ENCODE results near the gene SPTBN1.

SPTBN1 gene

DNA sequence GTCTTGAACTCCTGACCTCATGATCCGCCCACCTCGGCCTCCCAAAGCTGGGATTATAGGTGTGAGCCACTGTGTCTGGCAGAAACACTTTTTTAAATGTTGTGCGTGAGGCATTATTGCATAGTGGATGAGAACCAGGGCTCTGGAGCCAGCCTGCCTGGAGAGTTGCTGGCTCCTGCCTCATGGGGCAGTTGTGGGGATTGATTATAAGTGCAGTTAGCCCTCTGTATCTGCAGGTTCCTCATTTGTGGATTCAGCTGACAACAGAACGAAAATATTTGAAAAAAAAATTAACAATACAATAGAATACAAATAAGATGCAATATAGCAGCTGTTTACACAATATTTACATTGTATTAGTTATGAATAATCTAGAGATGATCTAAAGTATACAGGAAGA is 137.9 kb downstream of the SPTBN1 start:
- TF ChIP-seq, protein P1, sequence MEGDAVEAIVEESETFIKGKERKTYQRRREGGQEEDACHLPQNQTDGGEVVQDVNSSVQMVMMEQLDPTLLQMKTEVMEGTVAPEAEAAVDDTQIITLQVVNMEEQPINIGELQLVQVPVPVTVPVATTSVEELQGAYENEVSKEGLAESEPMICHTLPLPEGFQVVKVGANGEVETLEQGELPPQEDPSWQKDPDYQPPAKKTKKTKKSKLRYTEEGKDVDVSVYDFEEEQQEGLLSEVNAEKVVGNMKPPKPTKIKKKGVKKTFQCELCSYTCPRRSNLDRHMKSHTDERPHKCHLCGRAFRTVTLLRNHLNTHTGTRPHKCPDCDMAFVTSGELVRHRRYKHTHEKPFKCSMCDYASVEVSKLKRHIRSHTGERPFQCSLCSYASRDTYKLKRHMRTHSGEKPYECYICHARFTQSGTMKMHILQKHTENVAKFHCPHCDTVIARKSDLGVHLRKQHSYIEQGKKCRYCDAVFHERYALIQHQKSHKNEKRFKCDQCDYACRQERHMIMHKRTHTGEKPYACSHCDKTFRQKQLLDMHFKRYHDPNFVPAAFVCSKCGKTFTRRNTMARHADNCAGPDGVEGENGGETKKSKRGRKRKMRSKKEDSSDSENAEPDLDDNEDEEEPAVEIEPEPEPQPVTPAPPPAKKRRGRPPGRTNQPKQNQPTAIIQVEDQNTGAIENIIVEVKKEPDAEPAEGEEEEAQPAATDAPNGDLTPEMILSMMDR (IDR thresholded peaks at IDR 0.05) = no peak

DNA sequence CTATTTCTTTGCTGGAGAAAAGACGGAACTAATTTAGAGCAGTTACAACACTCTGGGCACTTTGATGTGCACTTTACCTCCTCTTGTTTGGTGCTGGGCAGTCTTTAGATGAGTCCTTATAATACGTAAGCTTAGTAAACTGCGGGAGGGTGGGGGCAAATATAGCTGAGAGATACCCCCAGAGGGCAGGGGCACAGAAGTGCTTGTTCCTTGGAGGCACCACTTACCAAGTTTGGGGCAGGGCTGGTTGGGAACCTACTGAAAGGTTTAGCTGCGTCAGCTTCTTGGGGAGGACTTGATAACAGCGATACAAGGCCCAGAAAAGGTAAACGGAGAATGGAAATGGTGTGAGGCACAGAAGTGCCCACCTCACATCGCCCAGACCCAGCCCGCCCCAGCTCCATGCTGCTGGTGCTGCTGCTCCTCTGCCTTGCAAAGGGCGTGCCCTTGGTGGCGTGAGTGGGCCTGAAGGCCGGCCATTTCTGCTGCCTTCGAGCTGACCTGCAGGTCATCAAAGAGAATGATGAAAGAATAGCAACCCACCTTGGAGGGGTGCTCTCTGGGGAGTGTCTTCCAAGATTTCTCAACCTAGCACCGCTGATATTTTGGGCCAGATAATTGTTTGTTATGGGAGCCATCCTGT is 139.2 kb downstream of the SPTBN1 start:
- TF ChIP-seq, protein P1 (IDR thresholded peaks at IDR 0.05) = no peak

DNA sequence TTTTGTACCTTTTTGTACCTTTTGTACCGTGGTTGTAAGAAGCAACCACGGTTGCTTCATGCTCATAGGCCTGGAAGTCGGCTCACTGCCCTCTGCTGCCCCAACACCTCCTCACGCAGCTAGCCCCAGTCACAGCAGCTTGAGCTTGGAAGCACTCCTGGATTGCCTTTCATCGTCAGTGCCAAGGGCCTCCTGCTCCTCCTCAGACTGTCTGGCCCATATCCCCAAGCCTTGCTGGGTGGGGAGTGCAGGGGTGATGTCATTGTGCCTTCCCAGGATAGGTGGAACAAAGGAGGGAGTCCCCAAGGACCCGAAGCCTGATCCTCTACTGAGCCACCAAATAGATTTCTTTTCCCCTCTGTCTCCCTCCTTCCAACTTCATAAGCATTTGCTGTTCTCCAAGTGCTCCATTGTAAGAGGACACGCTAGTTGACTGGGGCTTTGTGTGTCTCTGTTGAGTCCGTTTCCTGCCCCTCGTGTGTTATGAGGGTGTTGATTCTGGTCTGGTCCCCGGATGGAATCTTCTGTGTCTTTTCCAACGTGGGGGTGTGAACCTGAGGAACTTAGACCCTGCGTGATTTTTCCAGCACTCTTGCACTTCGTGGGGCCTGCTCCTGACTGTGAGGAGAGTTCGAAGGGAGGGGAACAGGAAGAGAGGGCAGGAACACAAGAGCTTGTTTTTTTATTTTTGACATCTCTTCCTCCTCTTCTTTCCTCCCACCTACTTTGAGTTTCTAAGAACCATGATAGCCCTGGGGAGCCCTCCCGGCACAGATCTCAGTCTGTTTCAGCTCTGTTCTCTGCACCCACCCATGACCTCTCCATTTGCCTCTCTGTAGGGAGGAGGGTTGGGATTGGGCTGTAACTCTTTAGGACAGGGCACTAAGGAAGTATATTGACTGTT is 140.1 kb downstream of the SPTBN1 start:
- TF ChIP-seq, protein P1 (IDR thresholded peaks at IDR 0.05) = no peak

DNA sequence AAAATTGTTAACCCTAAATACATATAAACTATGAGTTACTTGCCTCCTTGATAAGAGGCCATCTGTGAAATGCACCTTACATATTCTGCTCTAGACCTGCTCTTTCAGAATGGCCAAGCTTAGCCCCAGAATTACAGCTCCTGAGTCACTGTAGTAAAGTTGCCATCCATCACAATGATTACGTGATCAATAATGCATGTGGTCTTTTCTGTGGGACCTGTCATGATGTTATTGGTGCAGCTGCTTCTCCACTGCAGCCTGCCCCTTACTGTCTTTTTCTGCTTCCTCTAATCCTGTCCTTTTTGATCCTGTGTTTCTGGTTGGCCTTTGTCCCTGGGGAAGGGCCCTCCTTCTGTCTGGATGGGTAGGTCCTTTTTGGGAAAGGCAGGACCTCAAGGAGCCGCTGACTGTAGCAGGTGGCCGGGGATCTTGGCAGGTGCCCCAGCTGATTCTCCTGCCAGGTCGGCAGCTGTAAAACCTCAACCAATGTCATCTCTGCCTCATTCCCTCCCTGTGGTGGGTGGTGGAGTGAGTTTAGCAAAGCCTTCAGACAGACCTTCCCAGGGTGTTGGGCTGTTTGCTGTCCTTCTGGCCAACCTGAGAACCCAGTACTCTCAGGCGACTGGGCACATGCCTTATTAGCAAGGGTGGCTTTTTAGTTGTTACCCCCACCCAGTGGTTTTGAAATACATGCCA is 141.2 kb downstream of the SPTBN1 start:
- TF ChIP-seq, protein P1 (IDR thresholded peaks at IDR 0.05) = no peak

DNA sequence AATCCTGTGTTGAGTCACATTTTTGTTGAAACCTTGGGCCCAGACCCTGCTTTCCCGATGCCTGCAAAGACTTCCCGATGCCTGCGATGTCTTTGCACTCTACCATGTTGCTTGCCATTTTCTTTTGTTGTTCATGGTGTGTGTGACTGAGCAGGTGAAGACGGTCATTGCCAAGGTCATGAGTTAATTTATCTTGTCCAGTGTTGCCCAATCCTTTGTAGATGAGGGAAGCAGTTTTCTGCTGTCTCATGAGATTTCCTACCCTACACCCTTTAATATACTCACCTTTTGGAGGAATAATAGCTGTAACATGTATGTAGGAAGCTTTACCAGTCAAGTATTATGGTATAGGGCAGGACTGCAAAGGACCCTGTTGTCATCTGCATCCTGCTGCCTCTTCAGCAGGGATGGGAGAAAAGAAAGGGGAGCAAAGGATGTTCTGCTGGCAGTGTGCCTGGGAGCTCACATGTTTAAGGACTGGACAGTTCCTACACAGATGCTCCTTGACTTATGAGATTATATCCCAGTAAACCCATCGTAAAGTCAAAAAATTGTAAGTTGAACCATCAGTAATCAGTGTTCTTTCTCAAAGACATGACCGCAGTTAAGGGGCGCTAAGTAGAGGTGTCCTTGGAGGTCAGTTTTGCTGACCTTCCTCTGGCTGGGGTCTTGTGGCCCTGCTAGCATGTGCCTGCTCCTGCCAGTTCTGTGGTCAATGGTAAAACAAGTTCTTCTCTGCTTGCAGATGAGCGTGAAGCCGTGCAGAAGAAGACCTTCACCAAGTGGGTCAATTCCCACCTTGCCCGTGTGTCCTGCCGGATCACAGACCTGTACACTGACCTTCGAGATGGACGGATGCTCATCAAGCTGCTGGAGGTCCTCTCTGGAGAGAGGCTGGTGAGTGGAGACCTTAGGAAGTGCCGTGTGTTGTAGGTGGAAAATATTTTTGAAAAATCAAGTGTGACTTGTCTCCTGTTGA is 142.5 kb downstream of the SPTBN1 start:
- TF ChIP-seq, protein P1 (IDR thresholded peaks at IDR 0.05) = no peak

DNA sequence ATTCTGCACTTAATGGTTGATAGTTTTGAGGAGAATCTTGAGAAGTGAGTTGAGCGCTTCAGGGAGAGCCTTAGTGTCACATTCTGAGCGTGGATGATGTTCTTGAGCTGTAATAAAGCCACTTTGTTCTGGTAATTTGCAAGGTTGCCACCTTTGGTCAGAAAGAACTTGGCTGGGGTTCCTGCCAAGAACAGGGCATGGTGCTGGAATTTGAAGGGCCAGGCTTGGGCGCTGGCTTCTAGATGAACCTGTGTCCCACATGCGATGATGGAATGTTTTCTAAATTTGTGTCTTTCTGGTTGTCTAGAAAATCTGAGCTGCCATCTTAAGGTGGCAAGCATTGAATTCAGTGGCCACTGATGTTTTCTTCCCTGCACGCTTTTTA is 143.2 kb downstream of the SPTBN1 start:
- TF ChIP-seq, protein P1 (IDR thresholded peaks at IDR 0.05) = no peak

DNA sequence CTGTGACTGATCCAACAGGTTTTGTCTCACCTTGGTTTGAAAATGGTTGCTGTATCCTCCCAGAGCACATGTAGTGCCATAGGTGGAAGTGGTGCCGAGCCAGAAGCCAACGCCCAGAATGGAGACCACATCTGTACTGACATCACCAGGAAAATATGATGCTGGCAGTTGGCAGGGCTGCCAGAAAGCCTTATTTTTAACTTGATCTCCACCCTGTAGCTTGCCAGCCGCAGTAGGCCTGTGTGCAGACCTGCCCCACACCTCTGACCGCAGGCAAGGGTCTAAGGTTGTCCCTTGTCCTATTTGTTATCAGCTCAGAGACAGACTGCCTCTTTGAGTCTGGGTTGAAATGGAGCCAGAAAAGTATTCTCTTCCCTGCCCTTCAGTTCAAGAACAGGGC is 143.8 kb downstream of the SPTBN1 start:
- TF ChIP-seq, protein P1 (IDR thresholded peaks at IDR 0.05) = no peak
